Ishikawa (cell line): ENCODE measurements around the gene EEF1AKMT1.

Source experiments
- CEBPB ChIP-seq: IDR thresholded peaks from 2 replicates; pipeline ENCODE4 v1.6.1; 2012
- CREB1 ChIP-seq: IDR thresholded peaks from 2 replicates; pipeline ENCODE4 v1.6.1; 2012; ENCODE audit warnings: low read depth
- EGR1 ChIP-seq: IDR thresholded peaks from 2 replicates; pipeline ENCODE4 v1.6.1; 2012
- EP300 ChIP-seq: IDR thresholded peaks from 2 replicates; pipeline ENCODE4 v1.6.1; 2012; ENCODE audit warnings: borderline replicate concordance
- NFIC ChIP-seq: IDR thresholded peaks from 2 replicates; pipeline ENCODE4 v1.6.1; 2012
- RAD21 ChIP-seq: IDR thresholded peaks from 2 replicates; pipeline ENCODE4 v1.6.1; 2012; ENCODE audit warnings: low read depth
- TAF1 ChIP-seq: IDR thresholded peaks from 2 replicates; pipeline ENCODE4 v1.6.1; 2012; ENCODE audit warnings: low read depth, mild to moderate bottlenecking
- TEAD4 ChIP-seq: IDR thresholded peaks from 2 replicates; pipeline ENCODE4 v1.6.1; 2012
- YY1 ChIP-seq: IDR thresholded peaks from 2 replicates; pipeline ENCODE4 v1.6.1; 2012; ENCODE audit warnings: low read depth
- ZBTB7A ChIP-seq: IDR thresholded peaks from 2 replicates; pipeline ENCODE4 v1.6.1; 2012; ENCODE audit warnings: low read depth
- TF ChIP-seq, protein P1 (sequence below): IDR thresholded peaks from 2 replicates; pipeline ENCODE4 v1.6.1; 2012
- TF ChIP-seq, protein P2 (sequence below): IDR thresholded peaks from 2 replicates; pipeline ENCODE4 v1.6.1; 2012; ENCODE audit warnings: low read depth, mild to moderate bottlenecking
- TF ChIP-seq, protein P3 (sequence below): IDR thresholded peaks from 2 replicates; pipeline ENCODE4 v1.6.1; 2012

DNA sequence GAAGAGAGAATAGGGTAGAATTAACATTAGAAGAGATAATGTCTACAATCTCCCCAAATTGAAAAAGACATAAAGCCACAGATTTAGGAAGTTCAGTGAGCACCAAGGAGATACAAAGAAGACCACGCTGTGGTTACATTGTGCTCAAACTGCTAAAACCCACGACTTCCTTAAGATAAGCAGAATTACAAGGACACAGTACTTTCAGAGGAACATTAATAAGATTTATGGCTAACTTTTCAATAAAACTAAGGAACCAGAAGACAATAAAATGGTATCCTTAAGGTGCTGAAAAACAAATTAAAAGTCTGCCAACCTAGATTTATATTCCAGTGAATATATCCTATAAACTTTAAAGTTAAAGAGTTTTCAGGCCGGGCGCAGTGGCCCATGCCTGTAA lies 77.7 kb downstream of the EEF1AKMT1 start:
- TF ChIP-seq EGR1 = no peak
- TF ChIP-seq, protein P1, sequence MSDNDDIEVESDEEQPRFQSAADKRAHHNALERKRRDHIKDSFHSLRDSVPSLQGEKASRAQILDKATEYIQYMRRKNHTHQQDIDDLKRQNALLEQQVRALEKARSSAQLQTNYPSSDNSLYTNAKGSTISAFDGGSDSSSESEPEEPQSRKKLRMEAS = no peak
- TF ChIP-seq CREB1 = no peak
- no peak for TF ChIP-seq EP300
- TF ChIP-seq, protein P2, sequence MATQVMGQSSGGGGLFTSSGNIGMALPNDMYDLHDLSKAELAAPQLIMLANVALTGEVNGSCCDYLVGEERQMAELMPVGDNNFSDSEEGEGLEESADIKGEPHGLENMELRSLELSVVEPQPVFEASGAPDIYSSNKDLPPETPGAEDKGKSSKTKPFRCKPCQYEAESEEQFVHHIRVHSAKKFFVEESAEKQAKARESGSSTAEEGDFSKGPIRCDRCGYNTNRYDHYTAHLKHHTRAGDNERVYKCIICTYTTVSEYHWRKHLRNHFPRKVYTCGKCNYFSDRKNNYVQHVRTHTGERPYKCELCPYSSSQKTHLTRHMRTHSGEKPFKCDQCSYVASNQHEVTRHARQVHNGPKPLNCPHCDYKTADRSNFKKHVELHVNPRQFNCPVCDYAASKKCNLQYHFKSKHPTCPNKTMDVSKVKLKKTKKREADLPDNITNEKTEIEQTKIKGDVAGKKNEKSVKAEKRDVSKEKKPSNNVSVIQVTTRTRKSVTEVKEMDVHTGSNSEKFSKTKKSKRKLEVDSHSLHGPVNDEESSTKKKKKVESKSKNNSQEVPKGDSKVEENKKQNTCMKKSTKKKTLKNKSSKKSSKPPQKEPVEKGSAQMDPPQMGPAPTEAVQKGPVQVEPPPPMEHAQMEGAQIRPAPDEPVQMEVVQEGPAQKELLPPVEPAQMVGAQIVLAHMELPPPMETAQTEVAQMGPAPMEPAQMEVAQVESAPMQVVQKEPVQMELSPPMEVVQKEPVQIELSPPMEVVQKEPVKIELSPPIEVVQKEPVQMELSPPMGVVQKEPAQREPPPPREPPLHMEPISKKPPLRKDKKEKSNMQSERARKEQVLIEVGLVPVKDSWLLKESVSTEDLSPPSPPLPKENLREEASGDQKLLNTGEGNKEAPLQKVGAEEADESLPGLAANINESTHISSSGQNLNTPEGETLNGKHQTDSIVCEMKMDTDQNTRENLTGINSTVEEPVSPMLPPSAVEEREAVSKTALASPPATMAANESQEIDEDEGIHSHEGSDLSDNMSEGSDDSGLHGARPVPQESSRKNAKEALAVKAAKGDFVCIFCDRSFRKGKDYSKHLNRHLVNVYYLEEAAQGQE = no peak
- TF ChIP-seq, protein P3, sequence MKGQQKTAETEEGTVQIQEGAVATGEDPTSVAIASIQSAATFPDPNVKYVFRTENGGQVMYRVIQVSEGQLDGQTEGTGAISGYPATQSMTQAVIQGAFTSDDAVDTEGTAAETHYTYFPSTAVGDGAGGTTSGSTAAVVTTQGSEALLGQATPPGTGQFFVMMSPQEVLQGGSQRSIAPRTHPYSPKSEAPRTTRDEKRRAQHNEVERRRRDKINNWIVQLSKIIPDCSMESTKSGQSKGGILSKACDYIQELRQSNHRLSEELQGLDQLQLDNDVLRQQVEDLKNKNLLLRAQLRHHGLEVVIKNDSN = no peak
- no peak for TF ChIP-seq CEBPB
- no peak for TF ChIP-seq RAD21
- TF ChIP-seq TAF1 = no peak
- TF ChIP-seq NFIC = no peak
- TF ChIP-seq YY1 = no peak
- TF ChIP-seq TEAD4 = no peak
- no peak for TF ChIP-seq ZBTB7A
